HUES48 (cell line): Measurements from ENCODE around the gene EIF2B4.
"Not testable (repeated sequence)": the region's sequence is repeated elsewhere in the genome, so short reads cannot be mapped to it uniquely, and the experiment has no call there.

Source experiments
- H3K27ac ChIP-seq: one replicate; pipeline ENCODE4 v1.7.0; 2013; ENCODE audit warnings: low read depth, low read length, inconsistent platforms
- H3K27me3 ChIP-seq: 2 replicates; pipeline ENCODE4 v1.6.1; 2013; ENCODE audit warnings: mild to moderate bottlenecking, low read length; ENCODE audit not compliant: control insufficient read depth, insufficient read depth
- H3K36me3 ChIP-seq: 2 replicates; pipeline ENCODE4 v1.6.1; 2013; ENCODE audit warnings: low read length; ENCODE audit not compliant: control insufficient read depth, insufficient read depth
- H3K4me1 ChIP-seq: 2 replicates; pipeline ENCODE4 v1.6.1; 2013; ENCODE audit warnings: mild to moderate bottlenecking, low read length; ENCODE audit not compliant: control insufficient read depth, insufficient read depth
- H3K4me3 ChIP-seq: 2 replicates; pipeline ENCODE4 v1.5.1; 2013; ENCODE audit warnings: mild to moderate bottlenecking, low read depth, low read length
- H3K9ac ChIP-seq: 2 replicates; pipeline ENCODE4 v1.6.1; 2013; ENCODE audit warnings: mild to moderate bottlenecking, low read depth, low read length, moderate library complexity
- H3K9me3 ChIP-seq: 2 replicates; pipeline ENCODE4 v1.6.1; 2013; ENCODE audit warnings: low read length; ENCODE audit not compliant: control insufficient read depth, insufficient read depth

Gene EIF2B4

DNA sequence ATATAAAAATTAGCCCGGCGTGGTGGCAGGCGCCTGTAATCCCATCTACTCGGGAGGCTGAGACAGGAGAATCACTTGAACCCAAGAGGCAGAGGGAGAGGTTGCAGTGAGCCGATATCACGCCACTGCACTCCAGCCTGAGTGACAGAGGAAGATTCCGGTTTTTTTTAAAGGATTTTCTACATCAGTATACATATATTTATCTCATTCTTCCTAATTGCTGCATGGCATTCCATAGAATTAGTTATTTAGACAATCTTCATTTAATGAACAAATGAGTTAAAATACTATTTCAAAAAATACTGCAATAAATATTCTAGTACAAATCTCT lies 15.6 kb downstream of the EIF2B4 start:
- Histone ChIP-seq H3K27me3 (no peaks in the 10 kb centered on the region), H3K9ac (no peak overlapping the region), H3K36me3 (peaks cover 8% of the 10 kb centered on the region; the same call in 1 of the 2 replicates), H3K4me1 (peaks cover 26% of the 10 kb centered on the region), H3K9me3 (no peaks in the 10 kb centered on the region), H3K27ac (no peak overlapping the region), H3K4me3 (no peak overlapping the region)

DNA sequence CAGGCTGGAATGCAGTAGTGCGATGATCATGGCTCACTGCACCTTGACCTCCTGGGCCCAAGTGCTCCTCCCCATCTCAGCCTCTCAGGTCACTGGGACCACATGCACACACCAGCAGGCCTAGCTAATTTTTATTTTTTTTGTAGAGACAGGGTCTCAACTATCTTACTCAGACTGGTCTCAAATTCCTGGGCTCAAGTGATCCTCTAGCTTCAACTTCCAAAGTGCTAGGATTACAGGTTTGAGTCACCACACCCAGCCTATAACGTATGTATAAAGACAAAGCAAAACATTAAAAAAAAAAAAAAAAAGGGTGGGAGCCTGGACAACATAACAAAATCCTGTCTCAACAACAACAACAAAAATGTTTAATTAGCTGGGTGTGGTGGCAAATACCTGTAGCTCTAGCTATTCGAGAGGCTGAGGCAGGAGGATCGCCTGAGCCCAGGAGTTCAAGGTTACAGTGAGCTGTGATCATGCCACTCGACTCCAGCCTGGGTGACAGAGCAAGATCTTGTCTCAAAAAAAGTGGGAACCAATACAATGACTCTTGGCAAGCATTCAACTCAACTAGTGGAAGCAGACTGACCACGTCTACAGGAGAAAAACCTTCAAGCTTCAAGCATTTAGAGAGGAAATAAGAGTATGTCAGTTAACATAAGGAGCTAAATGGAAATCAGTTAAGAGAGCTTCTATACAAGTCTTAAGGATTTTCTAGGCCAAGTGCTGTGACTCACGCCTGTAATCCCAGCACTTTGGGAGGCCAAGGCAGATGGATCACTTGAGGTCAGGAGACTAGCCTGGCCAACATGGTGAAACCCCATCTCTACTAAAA lies 16.2 kb downstream of the EIF2B4 start:
- H3K9ac ChIP-seq = no peak overlapping the region
- no peak overlapping the region for H3K4me3 ChIP-seq
- peaks cover 26% of the 10 kb centered on the region for H3K4me1 ChIP-seq
- H3K36me3 ChIP-seq = peaks cover 8% of the 10 kb centered on the region; the same call in 1 of the 2 replicates
- H3K9me3 ChIP-seq = no peaks in the 10 kb centered on the region
- no peaks in the 10 kb centered on the region for H3K27me3 ChIP-seq
- H3K27ac ChIP-seq = peak overlapping the region; percentile 46

DNA sequence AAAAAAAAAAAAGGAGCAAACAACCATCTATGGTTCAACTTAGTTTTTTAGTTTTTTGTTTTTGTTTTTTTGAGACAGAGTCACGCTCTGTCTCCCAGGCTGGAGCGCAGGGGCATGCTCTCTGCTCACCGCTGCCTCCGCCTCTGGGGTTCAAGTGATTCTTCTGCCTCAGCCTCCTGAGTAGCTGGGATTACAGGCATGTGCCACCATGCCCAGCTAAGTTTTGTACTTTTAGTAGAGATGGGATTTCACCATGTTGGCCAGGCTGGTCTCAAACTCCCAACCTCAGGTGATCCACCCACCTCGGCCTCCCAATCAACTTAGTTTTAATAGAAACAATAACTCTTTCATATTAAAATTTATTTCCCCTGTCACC lies 16.8 kb downstream of the EIF2B4 start:
- not testable (repeated sequence) for H3K4me3 ChIP-seq, H3K27me3 ChIP-seq, H3K27ac ChIP-seq, H3K9ac ChIP-seq, H3K9me3 ChIP-seq, H3K36me3 ChIP-seq
- peaks cover 26% of the 10 kb centered on the region for H3K4me1 ChIP-seq

DNA sequence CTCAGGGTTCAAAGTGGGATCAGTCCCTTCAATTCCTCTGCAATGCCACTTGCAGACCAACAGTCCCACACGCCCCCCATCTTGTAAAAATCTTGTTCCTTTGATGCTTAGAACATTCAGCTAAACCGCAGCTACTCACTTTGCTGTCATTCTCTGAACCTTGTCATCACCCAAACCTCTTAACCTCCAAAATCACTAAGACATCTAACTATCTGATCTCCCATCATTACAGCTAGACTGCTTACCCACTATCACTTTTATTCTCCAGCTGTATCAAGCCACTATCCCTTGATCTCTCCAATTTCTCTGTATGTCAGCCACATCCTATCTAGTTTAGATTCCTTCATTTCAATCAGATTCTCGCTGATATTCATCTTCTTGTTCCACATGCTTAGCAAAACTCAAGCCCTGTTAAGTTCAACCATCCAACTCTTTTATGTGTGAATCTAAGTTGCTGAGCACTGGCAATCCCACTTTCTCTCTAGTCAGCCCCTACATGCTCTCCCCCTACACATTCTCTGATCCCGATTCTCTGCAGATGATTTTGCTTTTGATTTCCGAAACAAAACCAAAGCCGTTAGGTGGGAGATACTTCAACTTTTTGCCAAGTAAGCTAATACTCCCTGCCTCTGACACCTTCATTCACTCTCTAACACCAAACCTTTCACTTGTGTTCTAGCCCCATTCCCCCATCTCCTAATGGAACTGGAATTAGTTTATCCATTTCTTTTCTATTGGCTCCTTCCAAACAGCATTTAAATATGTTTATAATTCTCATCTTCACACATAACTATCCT lies 18.1 kb downstream of the EIF2B4 start:
- Histone ChIP-seq H3K9ac (no peak overlapping the region), H3K27ac (no peak overlapping the region), H3K9me3 (no peaks in the 10 kb centered on the region), H3K4me3 (no peak overlapping the region), H3K4me1 (peaks cover 26% of the 10 kb centered on the region), H3K36me3 (peaks cover 10% of the 10 kb centered on the region; the same call in 1 of the 2 replicates), H3K27me3 (no peaks in the 10 kb centered on the region)

DNA sequence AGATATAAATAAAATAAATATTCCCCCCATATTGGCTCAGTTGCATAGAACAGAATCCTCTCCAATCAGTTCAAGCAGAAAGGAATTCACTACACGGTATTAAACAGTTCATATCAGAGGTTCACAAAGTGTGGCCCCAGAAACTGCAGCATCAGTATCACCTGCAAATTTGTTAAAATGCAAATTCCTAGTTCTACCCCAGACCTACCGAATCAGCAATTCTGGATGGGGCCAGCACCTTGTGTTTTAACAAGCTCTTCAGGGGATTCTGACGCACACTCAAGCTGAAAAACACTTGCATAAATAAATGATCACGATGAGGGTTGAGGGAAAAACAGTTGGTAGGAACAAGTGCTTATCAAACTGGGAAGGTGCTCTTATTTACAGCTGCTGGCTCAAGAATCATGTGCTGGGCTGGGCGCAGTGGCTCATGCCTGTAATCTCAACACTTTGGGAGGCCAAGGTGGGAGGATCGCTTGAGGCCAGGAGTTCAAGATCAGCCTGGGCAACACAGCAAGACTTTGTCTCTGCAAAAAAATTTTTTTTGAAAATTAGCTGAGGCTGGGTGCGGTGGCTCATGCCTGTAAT lies 19.9 kb downstream of the EIF2B4 start:
- no peaks in the 10 kb centered on the region for H3K9me3 ChIP-seq
- H3K9ac ChIP-seq = no peak overlapping the region
- H3K27me3 ChIP-seq = no peaks in the 10 kb centered on the region
- H3K27ac ChIP-seq = no peak overlapping the region
- H3K36me3 ChIP-seq = peaks cover 10% of the 10 kb centered on the region; the same call in 1 of the 2 replicates
- H3K4me1 ChIP-seq = peaks cover 26% of the 10 kb centered on the region
- no peak overlapping the region for H3K4me3 ChIP-seq

DNA sequence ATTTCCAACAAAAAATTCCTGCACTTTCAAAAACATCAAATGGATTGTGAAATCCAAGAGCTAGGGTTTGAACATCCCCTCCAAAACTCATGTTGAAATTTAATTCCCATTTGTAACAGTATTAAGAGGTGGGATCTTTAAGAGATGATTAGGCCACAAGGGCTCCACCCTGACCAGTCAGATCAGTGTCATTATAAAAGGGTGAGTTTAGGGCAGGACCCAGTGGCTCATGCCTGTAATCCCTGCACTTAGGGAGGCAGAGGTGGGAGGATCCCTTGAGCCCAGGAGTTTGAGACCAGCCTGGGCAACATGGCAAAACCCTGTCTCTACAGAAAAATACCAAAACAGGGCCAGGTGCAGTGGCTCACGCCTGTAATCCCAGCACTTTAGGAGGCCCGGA lies 22.5 kb downstream of the EIF2B4 start:
- H3K4me1 ChIP-seq = peaks cover 9% of the 10 kb centered on the region; the same call in 1 of the 2 replicates

DNA sequence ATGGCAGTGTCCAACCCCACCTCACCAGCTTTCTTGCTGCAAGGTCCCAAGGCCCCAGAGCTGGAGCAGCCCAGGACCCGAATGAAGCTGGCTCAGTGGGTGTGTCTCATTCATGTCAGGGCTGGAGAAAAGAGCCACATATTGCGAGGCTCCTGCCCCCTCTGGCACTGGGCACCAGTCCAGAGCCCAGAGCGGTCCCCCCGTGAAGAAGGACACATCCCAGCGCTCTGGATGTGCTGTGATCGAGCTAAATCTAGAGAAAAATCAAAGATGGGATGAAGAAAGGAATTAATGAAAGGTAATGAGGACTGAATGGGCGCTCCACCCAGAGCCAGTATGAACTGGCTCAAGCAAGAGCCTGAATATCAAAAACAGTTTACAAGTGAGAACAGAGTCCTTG lies 34.0 kb downstream of the EIF2B4 start:
- Histone ChIP-seq H3K9me3 (no peaks in the 10 kb centered on the region), H3K4me1 (no peaks in the 10 kb centered on the region), H3K36me3 (peaks cover 91% of the 10 kb centered on the region), H3K27ac (no peak overlapping the region), H3K4me3 (no peak overlapping the region), H3K9ac (no peak overlapping the region), H3K27me3 (no peaks in the 10 kb centered on the region)

More for the DNA sequence above, 22.5 kb downstream of the EIF2B4 start:
- no peak overlapping the region for H3K4me3 ChIP-seq
- H3K27me3 ChIP-seq = no peaks in the 10 kb centered on the region
- no peak overlapping the region for H3K27ac ChIP-seq
- H3K36me3 ChIP-seq = peaks cover 21% of the 10 kb centered on the region
- no peak overlapping the region for H3K9ac ChIP-seq
- no peaks in the 10 kb centered on the region for H3K9me3 ChIP-seq

DNA sequence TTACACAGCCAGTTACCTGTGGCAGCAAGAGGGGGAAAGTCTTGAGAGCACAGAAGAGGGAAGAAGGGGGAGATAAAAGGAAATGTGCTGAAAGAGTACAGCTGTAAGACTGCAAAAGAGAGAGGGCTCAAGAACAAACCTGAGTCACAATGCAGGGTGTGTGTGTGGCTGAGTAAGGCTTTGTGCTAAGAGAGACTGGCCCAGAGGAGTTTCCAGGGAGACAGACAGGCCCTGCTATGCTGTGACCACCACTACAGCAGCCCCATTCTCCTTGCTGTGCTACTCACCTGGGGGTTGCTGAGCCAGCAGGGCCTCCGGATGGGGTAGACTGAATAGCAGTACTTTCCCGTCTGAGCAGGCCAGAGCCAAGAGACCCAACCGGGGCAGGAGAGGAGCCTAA lies 34.8 kb downstream of the EIF2B4 start:
- no peaks in the 10 kb centered on the region for H3K27me3 ChIP-seq
- H3K4me1 ChIP-seq = no peaks in the 10 kb centered on the region
- H3K36me3 ChIP-seq = peaks cover 92% of the 10 kb centered on the region
- H3K9ac ChIP-seq = no peak overlapping the region
- no peak overlapping the region for H3K4me3 ChIP-seq
- no peaks in the 10 kb centered on the region for H3K9me3 ChIP-seq
- H3K27ac ChIP-seq = no peak overlapping the region

DNA sequence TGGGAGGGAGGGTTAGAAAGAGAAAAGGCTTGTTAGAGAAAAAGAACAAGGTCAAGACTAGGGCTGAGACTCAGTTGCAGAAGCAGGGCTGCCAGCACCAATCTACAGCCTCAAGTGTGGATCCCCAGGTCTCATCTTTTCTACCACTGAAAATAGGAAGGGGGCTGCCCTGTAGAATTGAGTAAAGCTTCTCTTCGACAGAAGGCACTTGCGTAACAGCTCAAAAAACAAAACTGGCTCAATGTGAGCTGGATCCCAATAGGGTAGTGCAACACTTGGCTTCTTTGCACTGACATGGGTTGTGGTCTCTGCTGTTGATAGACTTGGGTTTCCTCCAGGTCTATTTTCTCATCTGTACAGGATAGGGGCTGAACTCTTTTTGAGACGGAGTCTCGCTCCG lies 45.4 kb downstream of the EIF2B4 start:
- no peaks in the 10 kb centered on the region for H3K27me3 ChIP-seq
- H3K4me3 ChIP-seq = no peak overlapping the region
- peaks cover 41% of the 10 kb centered on the region for H3K36me3 ChIP-seq
- H3K4me1 ChIP-seq = peaks cover 7% of the 10 kb centered on the region; the same call in 1 of the 2 replicates
- no peak overlapping the region for H3K9ac ChIP-seq
- H3K9me3 ChIP-seq = no peaks in the 10 kb centered on the region
- no peak overlapping the region for H3K27ac ChIP-seq

DNA sequence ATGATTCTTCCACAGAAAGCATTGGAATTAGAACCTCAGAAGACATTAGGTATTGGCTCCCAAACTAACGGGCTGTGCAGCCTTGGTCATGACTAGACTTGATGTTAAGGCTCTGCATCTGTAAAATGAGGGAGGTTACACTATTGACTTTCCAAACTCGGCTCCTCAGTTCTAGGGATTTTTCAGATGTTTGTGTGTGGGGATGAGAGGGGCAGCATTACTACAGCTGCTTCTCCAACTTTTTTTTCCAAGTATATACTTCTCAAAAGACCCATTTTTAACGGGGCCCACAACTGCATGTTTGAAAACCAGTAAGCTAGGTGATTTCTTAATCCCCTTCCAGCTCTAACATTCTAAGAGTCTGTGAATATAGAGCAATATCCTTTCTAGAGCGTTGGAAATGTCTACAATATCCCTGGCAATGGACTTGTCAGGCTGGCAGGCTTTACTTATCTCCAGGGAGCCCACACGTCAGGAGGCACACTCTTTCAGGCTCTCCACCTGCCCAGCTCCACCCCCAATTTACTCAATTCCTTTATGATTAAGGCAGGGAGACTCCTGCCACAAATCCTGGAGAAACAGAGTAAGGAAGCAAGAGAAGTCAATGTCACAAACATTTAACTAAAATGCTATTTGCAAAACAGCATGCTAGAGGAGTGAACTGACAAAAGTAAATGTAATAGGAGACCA lies 46.4 kb downstream of the EIF2B4 start:
- H3K27me3 ChIP-seq = no peaks in the 10 kb centered on the region
- peak overlapping the region; percentile 87 for H3K4me3 ChIP-seq
- no peaks in the 10 kb centered on the region for H3K9me3 ChIP-seq
- peaks cover 7% of the 10 kb centered on the region; the same call in 1 of the 2 replicates for H3K4me1 ChIP-seq
- peak overlapping the region; percentile 90 for H3K27ac ChIP-seq
- peaks cover 31% of the 10 kb centered on the region for H3K36me3 ChIP-seq
- peak overlapping the region; percentile 92 for H3K9ac ChIP-seq
